ENCODE results near the gene METRNL.
A peak's percentile ranks its signal among the peaks of the same experiment; 100 is the strongest.

The METRNL gene

GRCh38 chr17:83110735-83111134 lies 31.3 kb downstream of the METRNL start:
- Histone ChIP-seq H3K27me3 (peaks cover 12% of the 10 kb centered on the region), H3K9me3 (peaks cover 7% of the 10 kb centered on the region; the same call in 1 of the 2 replicates), H3K36me3 (no peaks in the 10 kb centered on the region), H4K20me1 (no peaks in the 10 kb centered on the region; the same call in none of the 2 replicates), H3K27ac (no peak overlapping the region), H3K9ac (no peak overlapping the region), H3K4me2 (no peak overlapping the region), H3K4me3 (no peak overlapping the region), H3K4me1 (peaks cover 25% of the 10 kb centered on the region)
- TF ChIP-seq Cebpa-rat (IDR thresholded peaks at IDR 0.05): no peak

GRCh38 chr17:83111516-83112282 lies 32.3 kb downstream of the METRNL start:
- Histone ChIP-seq H4K20me1 (no peaks in the 10 kb centered on the region; the same call in 1 of the 2 replicates), H3K4me2 (no peak overlapping the region), H3K9me3 (peaks cover 7% of the 10 kb centered on the region; the same call in 1 of the 2 replicates), H3K27ac (no peak overlapping the region), H3K4me3 (no peak overlapping the region), H3K27me3 (peaks cover 19% of the 10 kb centered on the region), H3K4me1 (peaks cover 23% of the 10 kb centered on the region), H3K36me3 (no peaks in the 10 kb centered on the region), H3K9ac (no peak overlapping the region)
- no peak for TF ChIP-seq Cebpa-rat (IDR thresholded peaks at IDR 0.05)

GRCh38 chr17:83113381-83113780 lies 34.0 kb downstream of the METRNL start:
- Histone ChIP-seq H3K9ac (no peak overlapping the region), H3K9me3 (peaks cover 6% of the 10 kb centered on the region; the same call in 1 of the 2 replicates), H3K36me3 (no peaks in the 10 kb centered on the region), H3K27ac (no peak overlapping the region), H3K27me3 (peaks cover 28% of the 10 kb centered on the region), H3K4me2 (no peak overlapping the region), H3K4me1 (peaks cover 27% of the 10 kb centered on the region), H4K20me1 (no peaks in the 10 kb centered on the region; the same call in 1 of the 2 replicates), H3K4me3 (no peak overlapping the region)
- no peak for TF ChIP-seq Cebpa-rat (IDR thresholded peaks at IDR 0.05)

DNA sequence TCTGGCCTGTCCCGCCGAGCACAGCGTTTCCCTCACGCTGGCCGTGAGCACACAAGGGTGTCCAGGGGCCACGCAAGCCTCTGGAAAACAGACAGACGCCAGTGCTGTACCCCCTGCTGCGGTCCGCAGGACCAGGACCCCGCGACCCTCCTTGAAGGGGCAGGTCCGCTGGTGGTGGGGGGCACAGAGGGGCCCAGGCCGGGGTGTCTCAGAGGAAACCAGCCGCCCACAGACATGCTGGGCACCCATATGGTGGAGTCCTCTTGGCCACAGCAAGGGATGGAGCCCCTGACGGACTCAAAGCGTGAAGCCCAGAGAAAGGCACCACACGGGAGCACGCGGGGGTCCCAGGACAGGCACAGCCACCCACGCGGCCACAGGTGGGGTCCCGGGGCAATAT lies 34.4 kb downstream of the METRNL start:
- no peak overlapping the region for H3K27ac ChIP-seq
- H3K9ac ChIP-seq: no peak overlapping the region
- H3K4me2 ChIP-seq: no peak overlapping the region
- peaks cover 32% of the 10 kb centered on the region for H3K27me3 ChIP-seq
- no peaks in the 10 kb centered on the region; the same call in 1 of the 2 replicates for H4K20me1 ChIP-seq
- peaks cover 31% of the 10 kb centered on the region for H3K4me1 ChIP-seq
- peaks cover 2% of the 10 kb centered on the region; the same call in 1 of the 2 replicates for H3K9me3 ChIP-seq
- H3K36me3 ChIP-seq: no peaks in the 10 kb centered on the region
- no peak for TF ChIP-seq Cebpa-rat (IDR thresholded peaks at IDR 0.05)
- H3K4me3 ChIP-seq: no peak overlapping the region

- Histone ChIP-seq H3K4me3 (no peak overlapping the region), H4K20me1 (no peaks in the 10 kb centered on the region), H3K27me3 (peaks cover 37% of the 10 kb centered on the region), H3K36me3 (no peaks in the 10 kb centered on the region), H3K4me1 (peaks cover 40% of the 10 kb centered on the region), H3K9ac (no peak overlapping the region), H3K4me2 (no peak overlapping the region), H3K27ac (no peak overlapping the region), H3K9me3 (no peaks in the 10 kb centered on the region)
- no peak for TF ChIP-seq Cebpa-rat (IDR thresholded peaks at IDR 0.05)
Measured at GRCh38 chr17:83114706-83115105, 35.3 kb downstream of the METRNL start.

DNA sequence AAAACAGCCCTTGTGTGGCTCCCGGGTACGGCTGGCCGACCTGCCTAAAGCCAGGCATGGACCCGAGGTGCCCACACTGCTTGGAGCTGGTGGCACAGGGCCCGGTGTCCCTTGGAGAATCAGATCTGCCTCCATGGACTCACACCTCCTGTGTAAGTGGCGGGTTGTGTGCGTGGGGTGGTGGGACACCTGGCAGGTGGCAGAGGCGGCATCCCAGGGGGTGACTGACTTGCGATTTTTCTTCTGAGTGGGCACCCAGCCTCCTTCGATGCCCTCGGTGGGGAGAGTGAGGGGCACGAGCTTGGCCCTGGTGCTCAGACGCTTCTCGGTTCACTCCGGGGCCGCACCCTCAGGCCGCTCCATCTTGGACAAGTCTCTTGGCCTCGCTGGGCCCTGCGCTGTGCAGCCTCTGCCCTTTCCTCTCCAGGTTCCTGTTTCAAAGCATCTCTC lies 35.8 kb downstream of the METRNL start:
- Histone ChIP-seq H3K4me1 (peaks cover 42% of the 10 kb centered on the region), H3K36me3 (no peaks in the 10 kb centered on the region), H3K4me3 (no peak overlapping the region), H3K27me3 (peaks cover 38% of the 10 kb centered on the region), H3K27ac (no peak overlapping the region), H3K4me2 (peak overlapping the region; percentile 69), H3K9ac (no peak overlapping the region), H4K20me1 (no peaks in the 10 kb centered on the region), H3K9me3 (no peaks in the 10 kb centered on the region)
- no peak for TF ChIP-seq Cebpa-rat (IDR thresholded peaks at IDR 0.05)

- Histone ChIP-seq H3K27me3 (peaks cover 44% of the 10 kb centered on the region), H3K9ac (no peak overlapping the region), H3K36me3 (no peaks in the 10 kb centered on the region), H3K4me1 (peaks cover 48% of the 10 kb centered on the region), H3K4me3 (no peak overlapping the region), H3K9me3 (no peaks in the 10 kb centered on the region), H3K4me2 (peak overlapping the region; percentile 69), H3K27ac (no peak overlapping the region), H4K20me1 (no peaks in the 10 kb centered on the region)
- no peak for TF ChIP-seq Cebpa-rat (IDR thresholded peaks at IDR 0.05)
Measured at GRCh38 chr17:83115832-83116231, 36.4 kb downstream of the METRNL start.

DNA sequence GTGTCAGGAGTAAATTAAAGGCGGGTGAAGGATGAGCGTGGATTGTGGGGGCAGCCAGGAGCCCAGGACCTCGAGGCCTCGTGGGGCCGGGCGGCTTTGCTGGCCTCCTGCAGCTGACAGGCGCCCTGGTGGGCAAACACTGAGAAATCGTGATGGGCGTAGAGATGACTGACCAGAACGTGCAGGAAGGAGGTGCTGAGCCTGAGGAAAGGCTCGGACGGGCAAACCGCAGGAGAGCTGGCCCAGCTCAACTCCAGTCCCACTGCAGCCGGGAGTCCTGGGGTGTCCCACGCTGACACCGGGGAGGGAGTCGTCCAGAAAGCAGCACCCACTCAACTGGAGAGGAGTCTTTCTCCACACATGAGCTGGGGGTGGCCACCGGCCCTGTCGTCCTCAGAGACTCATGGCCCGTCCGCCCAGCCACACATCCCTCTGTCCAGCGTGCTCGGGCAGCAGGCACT lies 36.9 kb downstream of the METRNL start:
- H3K27me3 ChIP-seq: peaks cover 46% of the 10 kb centered on the region
- no peaks in the 10 kb centered on the region for H3K9me3 ChIP-seq
- H3K27ac ChIP-seq: no peak overlapping the region
- H3K4me3 ChIP-seq: no peak overlapping the region
- no peak for TF ChIP-seq Cebpa-rat (IDR thresholded peaks at IDR 0.05)
- no peaks in the 10 kb centered on the region for H3K36me3 ChIP-seq
- no peaks in the 10 kb centered on the region for H4K20me1 ChIP-seq
- H3K4me2 ChIP-seq: peak overlapping the region; percentile 69
- H3K4me1 ChIP-seq: peaks cover 48% of the 10 kb centered on the region
- H3K9ac ChIP-seq: no peak overlapping the region

GRCh38 chr17:83116783-83117555 lies 37.6 kb downstream of the METRNL start:
- H3K27me3 ChIP-seq: peaks cover 46% of the 10 kb centered on the region

DNA sequence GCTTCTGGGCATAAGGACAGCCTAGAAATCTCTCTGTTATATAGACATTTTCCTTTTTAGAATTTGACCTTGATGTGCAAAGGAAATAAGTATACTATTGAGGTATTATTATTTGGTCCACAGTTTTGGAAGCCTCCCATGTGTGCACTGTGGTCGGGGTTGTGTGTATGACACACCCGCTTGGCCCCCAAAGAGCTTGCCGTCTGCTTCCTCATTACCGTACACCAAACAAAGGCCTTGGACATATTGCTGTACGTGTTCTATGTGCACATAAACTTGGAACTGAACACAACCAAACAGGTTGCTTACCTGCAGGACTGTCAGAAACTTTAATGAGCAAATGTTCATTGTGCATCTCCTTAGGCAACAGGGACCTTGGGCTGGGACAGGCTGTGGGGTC lies 38.2 kb downstream of the METRNL start:
- peaks cover 51% of the 10 kb centered on the region for H3K27me3 ChIP-seq

More at GRCh38 chr17:83116783-83117555, 37.6 kb downstream of the METRNL start:
- Histone ChIP-seq H3K4me3 (no peak overlapping the region), H3K9ac (no peak overlapping the region), H3K4me2 (peak overlapping the region; percentile 69; the same call in 1 of the 2 replicates), H3K27ac (no peak overlapping the region), H3K9me3 (no peaks in the 10 kb centered on the region), H3K4me1 (peaks cover 48% of the 10 kb centered on the region), H3K36me3 (no peaks in the 10 kb centered on the region), H4K20me1 (no peaks in the 10 kb centered on the region)
- TF ChIP-seq Cebpa-rat (IDR thresholded peaks at IDR 0.05): no peak

More for the DNA sequence above, 38.2 kb downstream of the METRNL start:
- Histone ChIP-seq H3K27ac (no peak overlapping the region), H3K9ac (no peak overlapping the region), H3K4me1 (peaks cover 48% of the 10 kb centered on the region), H3K4me2 (peak overlapping the region; percentile 84), H3K36me3 (no peaks in the 10 kb centered on the region), H3K9me3 (no peaks in the 10 kb centered on the region), H3K4me3 (no peak overlapping the region), H4K20me1 (no peaks in the 10 kb centered on the region; the same call in 1 of the 2 replicates)
- no peak for TF ChIP-seq Cebpa-rat (IDR thresholded peaks at IDR 0.05)
